Gastroesophageal sphincter (tissue), 4 donors: ENCODE results near the gene CORO2B. TPM values are rescaled to one million over a fixed set of nuclear protein-coding genes. Genes with fewer than 3 reads are reported as not detected.

Source experiments
- ATAC-seq: fragments of 150-250 bp; one replicate; pipeline ENCODE4 v1.9.1; 2016; ENCODE audit warnings: mild to moderate bottlenecking, moderate library complexity
- H3K27ac ChIP-seq, 4 donors: fragments of 200-600 bp; sonication (generic) in 3 of 4; 1 replicate in 3 of 4; 2 replicates in 1 of 4; pipeline ENCODE4 v1.5.1; 2016 to 2019
- H3K27me3 ChIP-seq: fragments of 200-600 bp; sonication (generic); one replicate; pipeline ENCODE4 v1.5.1; 2019
- H3K36me3 ChIP-seq, 2 donors: fragments of 200-600 bp; sonication (generic); one replicate each; pipeline ENCODE4 v1.5.1; 2019; ENCODE audit warnings: control low read depth in 1 of 2
- H3K4me1 ChIP-seq, 3 donors: fragments of 200-600 bp; sonication (generic); 1 replicate in 2 of 3; 2 replicates in 1 of 3; pipeline ENCODE4 v1.5.1; 2016 to 2019; ENCODE audit warnings: control low read depth in 2 of 3
- H3K4me3 ChIP-seq, 2 donors: fragments of 200-600 bp; sonication (generic); one replicate each; pipeline ENCODE4 v1.5.1; 2019; ENCODE audit warnings: mild to moderate bottlenecking in 1 of 2, moderate library complexity in 1 of 2
- H3K9me3 ChIP-seq, 3 donors: fragments of 200-600 bp; sonication (generic); one replicate each; pipeline ENCODE4 v1.5.1; 2017 to 2019; ENCODE audit warnings: control low read depth in 2 of 3
- CTCF ChIP-seq, 4 experiments: fragments of 200-600 bp in 2 of 4; fragments of 450-650 bp in 2 of 4; sonication (generic) in 1 of 4; IDR thresholded peaks; one replicate each; pipeline ENCODE4 v1.5.1; 2017 to 2019; ENCODE audit warnings: antibody characterized with exemption in 4 of 4, mild to moderate bottlenecking in 2 of 4, moderate library complexity in 2 of 4
- EP300 ChIP-seq: sonication (generic); formaldehyde crosslinking; IDR thresholded peaks from one replicate; pipeline ENCODE4 v1.6.1; 2017; ENCODE audit warnings: antibody characterized with exemption, mild to moderate bottlenecking
- POLR2A ChIP-seq, 2 donors: fragments of 450-650 bp; IDR thresholded peaks; one replicate each; pipeline ENCODE4 v1.6.1; 2017; ENCODE audit warnings: antibody characterized with exemption in 2 of 2, mild to moderate bottlenecking in 2 of 2, moderate library complexity in 1 of 2
- POLR2AphosphoS5 ChIP-seq: sonication (generic); formaldehyde crosslinking; IDR thresholded peaks from one replicate; pipeline ENCODE4 v1.6.1; 2017; ENCODE audit warnings: antibody characterized with exemption
- WGBS, 2 donors: methylation state at CpG; one replicate each; pipeline ENCODE4 v1.1.5; 2018; ENCODE audit warnings: low coverage in 1 of 2; 5-methylcytosine and 5-hydroxymethylcytosine counted together
- total RNA-seq, 4 donors: library from RNA; depleted of rRNA; stranded (reverse); fragments of >200 nt; gene quantifications; one replicate each; pipeline ENCODE4 v1.1.0, GENCODE V29; 2016

The CORO2B gene
- 1 to 10 TPM; 3.2 to 9.1 (median 6.6) TPM for total RNA-seq

GRCh38 chr15:68578980-68579935, at the start of gene CORO2B:
TSS of gene CORO2B (plus strand) at chr15:68578993. CDS start at chr15:68579263, 270 bp downstream.
- no peak for TF ChIP-seq POLR2AphosphoS5
- TF ChIP-seq EP300: no peak
- no peak for TF ChIP-seq POLR2A (IDR thresholded peaks at IDR 0.05)
- Histone ChIP-seq H3K36me3 (no peaks in the 10 kb centered on the region), H3K4me1 (peaks cover 0 to 35% (median 6%) of the 10 kb centered on the region in 3 donors), H3K27ac (peak within 1 kb of the TSS; percentile 1 to 88 (median 82)), H3K9me3 (no peaks in the 10 kb centered on the region), H3K4me3 (peak within 1 kb of the TSS; percentile 31 to 66), H3K27me3 (peaks cover 56% of the 10 kb centered on the region)
- peak; percentile 39 for ATAC-seq
- WGBS, 2 donors: 20% methylated on average over 9 of the region's 95 CpGs; no CpG with 5 or more reads in 1 of the 2 donors

GRCh38 chr15:68531387-68532179, 47.2 kb upstream of the CORO2B start:
- 83 to 84% methylated on average over 1 to 2 of the region's 2 CpGs for WGBS, 2 donors
- H3K27me3 ChIP-seq: no peaks in the 10 kb centered on the region
- no peaks in the 10 kb centered on the region for H3K36me3 ChIP-seq
- H3K4me1 ChIP-seq: no peaks in the 10 kb centered on the region
- TF ChIP-seq POLR2A (IDR thresholded peaks at IDR 0.05) (no peak), EP300 (no peak), POLR2AphosphoS5 (no peak), CTCF (IDR thresholded peaks at IDR 0.05) (no peak)
- ATAC-seq: no peak
- peaks cover 0 to 23% (median 0%) of the 10 kb centered on the region in 3 donors for H3K9me3 ChIP-seq
- H3K4me3 ChIP-seq: no peak overlapping the region
- no peak overlapping the region for H3K27ac ChIP-seq

- H3K36me3 ChIP-seq: no peaks in the 10 kb centered on the region
- H3K9me3 ChIP-seq: peaks cover 0 to 22% (median 0%) of the 10 kb centered on the region in 3 donors
- WGBS, 2 donors: 52 to 58% methylated on average over 2 to 3 of the region's 4 CpGs
- H3K27me3 ChIP-seq: no peaks in the 10 kb centered on the region
- no peak overlapping the region for H3K4me3 ChIP-seq
- TF ChIP-seq EP300 (no peak), CTCF (IDR thresholded peaks at IDR 0.05) (no peak), POLR2AphosphoS5 (peak; percentile 35), POLR2A (IDR thresholded peaks at IDR 0.05) (no peak)
- peak overlapping the region in 2 of 4 donors; percentile 40 to 55 for H3K27ac ChIP-seq
- ATAC-seq: peak; percentile 91
- no peaks in the 10 kb centered on the region for H3K4me1 ChIP-seq
These were observed 42.3 kb upstream of the CORO2B start for GRCh38 chr15:68536331-68537095.

- no peak for ATAC-seq
These were observed 41.7 kb upstream of the CORO2B start for GRCh38 chr15:68537097-68537496.

More at GRCh38 chr15:68537097-68537496, 41.7 kb upstream of the CORO2B start:
- H3K4me3 ChIP-seq: no peak overlapping the region
- peaks cover 0 to 21% (median 0%) of the 10 kb centered on the region in 3 donors for H3K9me3 ChIP-seq
- TF ChIP-seq POLR2A (IDR thresholded peaks at IDR 0.05) (no peak), CTCF (IDR thresholded peaks at IDR 0.05) (no peak), EP300 (no peak), POLR2AphosphoS5 (no peak)
- H3K36me3 ChIP-seq: no peaks in the 10 kb centered on the region
- no peaks in the 10 kb centered on the region for H3K4me1 ChIP-seq
- peak overlapping the region in 1 of 4 donors; percentile 55 for H3K27ac ChIP-seq
- no peaks in the 10 kb centered on the region for H3K27me3 ChIP-seq
